CD4-positive, alpha-beta T cell treated with Interleukin-6 for 4 hours (primary cell): ENCODE measurements around the gene PRKN.

Source experiments
- DNase-seq: peaks from one replicate; pipeline ENCODE4 v3.0.0-alpha.2; 2020; ENCODE audit warnings: mixed read lengths

The PRKN gene

GRCh38 chr6:162727322-162728182, at the start of gene PRKN, which contains the start of gene PACRG:
Gene PRKN (minus strand): TSS chr6:162727766.
Gene PACRG (plus strand): TSS chr6:162727974.
- DNase-seq, result peak; percentile 99

- no peak for DNase-seq
Measured at GRCh38 chr6:162777091-162777490, 49.5 kb upstream of the PRKN start.

- DNase-seq, result no peak
Measured at GRCh38 chr6:162773996-162774395, 46.4 kb upstream of the PRKN start.

- DNase-seq, result no peak
Measured at GRCh38 chr6:162772466-162772865, 44.9 kb upstream of the PRKN start.

- no peak for DNase-seq
Measured at GRCh38 chr6:162770955-162771354, 43.4 kb upstream of the PRKN start.

GRCh38 chr6:162770136-162770535, 42.6 kb upstream of the PRKN start:
- no peak for DNase-seq

GRCh38 chr6:162753775-162754174, 26.2 kb upstream of the PRKN start:
- no peak for DNase-seq

GRCh38 chr6:162751211-162751859, 23.8 kb upstream of the PRKN start:
- DNase-seq, result no peak

GRCh38 chr6:162750776-162751175, 23.2 kb upstream of the PRKN start:
- DNase-seq, result no peak

GRCh38 chr6:162736961-162737360, 9.4 kb upstream of the PRKN start:
- no peak for DNase-seq

- DNase-seq, result peak; percentile 28
Measured at GRCh38 chr6:162733489-162733888, 5.9 kb upstream of the PRKN start.

- no peak for DNase-seq
Measured at GRCh38 chr6:162730502-162730901, 2.9 kb upstream of the PRKN start.

- no peak for DNase-seq
Measured at GRCh38 chr6:162728706-162729105, 1.1 kb upstream of the PRKN start.

- no peak for DNase-seq
Measured at GRCh38 chr6:162728197-162728596, 631 bp upstream of the PRKN start.

GRCh38 chr6:162726947-162727321, 632 bp downstream of the PRKN start:
- no peak for DNase-seq

GRCh38 chr6:162722633-162723032, 4.9 kb downstream of the PRKN start:
- DNase-seq, result no peak

GRCh38 chr6:162722226-162722625, 5.3 kb downstream of the PRKN start:
- no peak for DNase-seq

GRCh38 chr6:162721404-162721687, 6.2 kb downstream of the PRKN start:
- no peak for DNase-seq

- DNase-seq, result no peak
Measured at GRCh38 chr6:162719528-162719927, 8.0 kb downstream of the PRKN start.

GRCh38 chr6:162715601-162716000, 12.0 kb downstream of the PRKN start:
- no peak for DNase-seq

- DNase-seq, result no peak
Measured at GRCh38 chr6:162713974-162714780, 13.4 kb downstream of the PRKN start.

GRCh38 chr6:162712694-162713093, 14.9 kb downstream of the PRKN start:
- DNase-seq, result no peak

GRCh38 chr6:162711376-162711775, 16.2 kb downstream of the PRKN start:
- DNase-seq, result no peak

GRCh38 chr6:162710936-162711335, 16.6 kb downstream of the PRKN start:
- no peak for DNase-seq
